Suppressor macrophage treated with lipopolysaccharide for 1 hour (primary cell): ENCODE results near the gene MXD1.
A peak's percentile ranks its signal among the peaks of the same experiment; 100 is the strongest.
"Not testable (repeated sequence)": the region's sequence is repeated elsewhere in the genome, so short reads cannot be mapped to it uniquely, and the experiment has no call there.

Experiments
- DNase-seq, 3 donors: peaks; one replicate each; pipeline ENCODE4 v3.0.0-alpha.2; 2020 to 2022

MXD1 gene

DNA sequence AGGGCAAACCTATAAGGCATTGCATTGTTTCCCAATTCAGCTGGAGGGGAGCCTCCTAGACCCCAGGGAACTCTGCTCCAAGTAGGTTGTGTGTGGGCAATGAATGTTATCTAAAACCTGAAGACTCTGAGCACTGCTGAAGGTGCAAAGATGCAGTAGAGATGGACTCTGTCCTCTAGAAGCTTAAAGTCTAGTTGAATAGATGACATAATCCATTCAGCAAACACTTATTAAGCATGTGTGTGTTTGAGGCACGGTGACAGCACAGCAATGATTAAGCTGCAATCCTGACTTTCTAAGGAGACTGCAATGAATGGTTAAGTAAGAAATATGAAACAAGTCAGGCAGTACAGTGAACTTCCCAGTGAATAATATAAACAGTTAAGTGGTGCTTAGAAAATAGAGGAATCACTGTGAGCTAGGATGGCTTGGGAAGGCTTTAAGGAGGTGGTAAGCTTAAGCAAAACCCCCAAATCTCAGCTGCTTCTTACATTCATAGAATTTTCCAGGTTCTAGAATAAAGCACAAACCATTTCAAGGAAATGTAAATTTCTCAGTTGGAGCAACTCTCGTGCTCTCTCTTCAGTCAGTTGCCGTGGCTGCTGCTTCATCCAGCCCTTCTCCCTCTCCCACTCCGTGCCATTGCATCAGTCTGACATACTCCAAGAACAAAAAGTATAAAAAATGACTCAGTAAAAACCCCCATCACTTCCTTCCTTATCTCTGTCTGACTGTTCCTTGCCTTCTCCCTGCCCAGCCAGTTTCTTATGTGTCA is 19.1 kb downstream of the MXD1 start:
- peak; percentile 92 to 99 (median 96) for DNase-seq

DNA sequence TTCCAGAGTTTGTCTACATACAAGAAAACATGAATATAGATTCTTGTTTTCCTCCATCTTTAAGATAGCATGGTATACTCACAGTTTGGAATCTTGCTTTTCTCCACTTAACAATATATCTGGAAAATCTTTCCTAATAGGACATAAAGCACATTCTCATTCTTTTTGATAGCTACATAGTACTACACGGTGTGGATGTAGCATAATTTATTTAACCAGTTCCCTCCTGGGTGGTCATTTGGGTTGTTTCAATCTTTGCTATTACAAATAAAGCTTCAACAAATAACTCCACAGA is 19.7 kb downstream of the MXD1 start:
- no peak for DNase-seq

DNA sequence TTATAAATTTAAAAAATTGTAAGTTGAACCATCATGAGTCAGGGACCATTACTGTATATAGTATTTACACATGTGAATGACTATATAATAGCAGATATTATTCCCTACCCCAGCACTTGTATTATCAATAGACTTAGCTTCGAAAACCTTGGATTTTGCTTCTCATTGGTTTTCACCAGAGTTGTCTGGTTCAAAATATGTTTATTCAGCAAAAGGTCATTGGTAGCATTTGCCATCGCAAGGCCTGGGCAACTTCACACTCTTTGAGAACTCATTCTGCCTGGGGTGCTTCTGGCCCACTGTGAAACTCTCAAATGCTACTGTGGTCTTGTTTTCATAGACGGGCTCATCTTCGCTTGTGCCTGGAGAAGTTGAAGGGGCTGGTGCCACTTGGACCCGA is 20.1 kb downstream of the MXD1 start:
- no peak for DNase-seq

DNA sequence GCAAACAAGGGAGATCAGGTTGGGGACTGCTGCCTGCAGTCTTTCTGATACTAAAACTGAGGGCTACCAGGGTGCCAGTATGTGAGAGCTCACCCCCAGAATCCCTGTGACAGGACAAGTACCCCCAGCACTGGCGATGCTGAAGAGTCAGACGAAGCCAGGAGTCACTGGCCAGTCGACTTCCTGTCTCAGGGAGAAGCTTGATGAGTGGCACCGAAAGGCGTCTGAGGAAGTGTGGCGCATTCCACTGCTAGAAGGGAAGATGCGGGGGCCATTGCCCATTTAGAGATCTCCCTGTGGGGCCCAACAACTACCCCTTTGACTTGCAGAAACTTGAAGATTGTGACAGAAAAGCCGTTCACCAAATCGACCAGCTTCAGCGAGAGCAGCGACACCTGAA is 22.0 kb downstream of the MXD1 start:
- DNase-seq: peak; percentile 61 to 66 (median 63)

DNA sequence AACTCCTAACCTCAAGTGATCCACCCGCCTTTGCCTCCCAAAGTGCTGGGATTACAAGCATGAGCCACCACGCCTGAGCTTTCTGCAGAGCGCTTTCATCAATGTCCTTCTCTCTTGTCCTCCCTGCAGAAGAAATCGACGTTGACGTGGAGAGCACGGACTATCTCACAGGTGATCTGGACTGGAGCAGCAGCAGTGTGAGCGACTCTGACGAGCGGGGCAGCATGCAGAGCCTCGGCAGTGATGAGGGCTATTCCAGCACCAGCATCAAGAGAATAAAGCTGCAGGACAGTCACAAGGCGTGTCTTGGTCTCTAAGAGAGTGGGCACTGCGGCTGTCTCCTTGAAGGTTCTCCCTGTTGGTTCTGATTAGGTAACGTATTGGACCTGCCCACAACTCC is 23.1 kb downstream of the MXD1 start:
- DNase-seq: no peak

DNA sequence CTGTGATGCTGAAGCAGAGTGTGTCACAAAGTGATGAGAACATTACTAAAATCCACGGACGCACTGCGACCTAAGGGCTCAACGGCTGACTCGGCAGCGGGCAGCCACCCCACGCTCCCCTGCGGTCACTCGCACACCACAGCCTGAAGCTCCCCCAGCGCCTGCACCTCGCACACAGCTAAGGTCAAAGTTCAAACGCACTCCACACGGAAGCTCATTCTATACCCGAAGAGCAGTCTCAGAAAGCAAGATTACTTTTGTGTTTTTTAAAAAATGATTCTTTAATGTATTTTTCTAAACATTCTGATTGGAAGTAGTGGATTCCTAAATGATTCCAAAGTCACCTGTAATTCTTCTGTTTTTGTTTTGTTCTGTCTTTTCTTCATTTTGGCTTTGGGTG is 24.8 kb downstream of the MXD1 start:
- DNase-seq: no peak

DNA sequence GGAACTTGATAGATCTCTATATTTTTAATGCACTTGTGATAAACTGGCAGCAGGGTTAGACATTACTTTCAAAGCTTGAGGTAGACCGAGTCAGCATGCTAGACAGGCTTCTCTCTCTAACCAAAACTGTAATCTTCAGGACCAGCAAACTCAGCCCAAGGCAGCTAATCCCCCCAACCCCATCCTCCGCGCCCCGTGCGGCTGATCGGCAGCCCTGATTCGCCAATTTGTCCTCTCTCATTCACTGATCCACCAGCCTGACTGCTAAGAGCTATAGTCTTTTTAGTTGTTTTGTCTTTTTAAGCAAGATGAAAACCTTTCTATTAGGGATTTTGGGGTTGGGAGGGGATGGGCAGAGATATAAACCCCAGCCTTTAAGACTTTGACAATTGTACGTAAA is 25.8 kb downstream of the MXD1 start:
- no peak for DNase-seq

DNA sequence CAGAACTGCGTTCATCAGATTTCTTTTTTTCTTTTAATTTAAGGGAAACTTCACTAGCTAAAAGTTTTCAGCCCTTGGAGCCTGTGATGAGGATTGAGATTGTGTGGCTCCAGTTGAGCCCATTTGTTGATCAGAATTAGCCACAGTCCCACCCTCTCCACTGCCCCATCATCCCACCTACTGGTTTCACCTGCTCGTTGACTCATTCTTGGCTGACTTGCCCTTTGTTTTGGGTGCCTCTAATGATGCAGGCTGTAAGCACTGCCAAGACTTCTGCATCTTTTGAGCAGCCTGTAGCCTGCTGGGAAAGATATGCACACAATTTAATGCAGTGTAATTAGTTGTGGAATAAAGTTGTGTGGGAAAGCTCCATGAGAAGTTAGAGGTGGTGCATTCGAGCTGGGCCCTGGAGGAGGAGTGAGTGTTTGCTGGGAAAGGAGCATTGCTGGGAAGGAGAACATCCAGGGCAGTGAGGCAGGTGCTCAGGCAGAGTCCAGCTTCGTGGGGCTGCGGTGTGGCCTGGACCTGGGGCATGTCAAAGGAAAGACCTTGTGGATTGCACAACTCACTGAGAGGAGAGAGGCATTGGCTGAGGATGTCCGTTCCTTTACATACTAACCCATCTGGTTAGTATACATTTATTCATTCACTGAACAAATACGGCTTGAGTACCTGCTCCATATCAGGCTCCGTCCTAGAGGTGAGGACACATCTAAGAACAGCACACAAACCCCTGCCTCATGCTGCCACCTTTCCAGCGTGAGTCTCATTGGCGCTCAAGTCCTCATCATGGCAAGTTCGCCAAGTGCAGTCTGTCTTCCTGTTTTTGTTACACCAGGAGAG is 28.3 kb downstream of the MXD1 start:
- DNase-seq: no peak

DNA sequence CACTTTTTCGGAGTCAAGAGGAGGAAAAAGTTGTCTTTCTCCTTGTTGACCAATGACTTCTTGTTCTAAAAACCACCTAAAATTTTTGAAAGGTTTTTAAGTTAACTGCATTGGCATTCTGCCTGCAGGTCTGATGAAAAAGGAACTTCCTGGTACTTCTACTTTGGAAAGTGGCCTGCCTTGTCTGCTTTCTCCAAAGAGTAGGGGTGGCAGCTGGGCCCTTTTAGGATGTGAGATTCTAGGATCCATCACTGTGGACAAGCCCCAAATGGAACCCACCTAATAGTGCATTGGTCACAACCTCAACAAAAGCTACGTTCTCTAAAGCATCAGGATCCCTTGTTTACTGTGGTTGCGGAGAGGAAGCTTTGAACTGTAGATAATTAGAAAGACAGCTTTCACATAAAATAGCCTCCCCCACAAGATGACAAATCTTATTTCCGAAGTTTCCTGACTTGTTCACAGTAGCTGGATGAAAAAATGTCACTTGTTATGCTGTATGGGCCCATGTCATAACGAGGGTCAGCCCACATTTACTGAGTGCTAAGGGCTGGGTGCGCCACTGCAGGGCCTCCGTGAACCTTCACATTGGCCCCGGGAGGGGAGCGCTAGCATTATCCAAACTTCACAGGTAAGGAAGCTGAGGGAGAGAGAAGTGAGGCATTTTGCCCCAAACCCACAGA is 29.1 kb downstream of the MXD1 start:
- DNase-seq: peak; percentile 36 to 61 (median 55)

DNA sequence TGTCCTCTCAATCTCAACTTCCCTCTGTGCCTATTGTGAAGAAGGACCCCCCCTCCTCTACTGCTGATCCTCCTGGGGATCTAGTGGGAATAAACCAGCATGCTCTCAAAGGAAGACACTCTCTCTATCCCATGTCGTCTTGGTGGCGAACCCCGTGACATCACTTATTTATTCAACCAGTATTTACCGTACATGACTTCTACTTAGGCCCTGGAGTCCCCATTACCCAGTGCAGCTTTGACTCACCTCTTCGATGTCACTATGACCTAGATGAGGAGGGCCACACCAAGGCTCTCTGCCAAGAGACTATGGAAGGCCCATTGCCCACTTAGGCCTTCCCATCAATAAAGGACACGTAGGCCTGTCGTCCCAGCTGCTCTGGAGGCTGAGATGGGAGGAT is 29.8 kb downstream of the MXD1 start:
- DNase-seq: peak; percentile 34 to 60 (median 42)

DNA sequence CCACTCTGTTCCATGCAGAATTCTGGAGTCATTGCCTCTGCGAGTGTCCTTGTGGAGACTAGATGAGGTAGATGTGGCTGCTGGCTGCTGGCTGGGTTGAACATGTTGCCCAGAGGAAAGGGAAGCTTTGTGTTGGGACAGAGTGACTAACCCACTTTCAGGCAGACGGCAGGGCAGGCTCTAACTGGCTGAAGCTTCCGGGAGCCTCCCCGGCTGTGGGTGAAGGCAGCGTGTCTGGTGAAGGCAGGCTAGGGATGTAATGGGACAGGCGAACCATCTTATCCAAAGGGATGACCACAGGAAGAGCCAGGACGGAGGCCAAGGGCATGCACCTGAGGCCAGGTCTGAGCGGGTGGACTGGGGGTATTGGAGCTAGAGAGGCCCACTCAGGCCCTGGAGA is 30.5 kb downstream of the MXD1 start:
- peak; percentile 89 to 90 (median 89) for DNase-seq

DNA sequence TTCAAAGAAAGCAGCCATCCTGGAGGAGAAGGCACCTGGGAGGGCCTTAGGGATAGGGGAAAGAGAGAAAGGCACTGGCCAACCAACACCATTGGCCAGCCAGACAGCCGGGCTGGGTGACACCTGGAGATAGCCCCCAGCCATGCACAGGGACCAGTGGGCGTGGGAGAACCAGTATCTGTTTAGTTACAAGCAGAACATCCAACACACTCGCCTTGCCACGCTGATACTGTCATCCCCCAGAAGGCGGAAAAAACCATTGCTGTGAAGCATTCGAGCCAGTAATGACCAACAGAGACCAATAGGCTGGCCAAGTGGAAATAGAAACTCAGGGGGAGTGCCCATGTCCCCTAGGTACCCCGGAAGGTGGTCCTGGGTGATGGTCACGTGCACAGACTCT is 31.0 kb downstream of the MXD1 start:
- DNase-seq: peak; percentile 49 to 75 (median 54)

DNA sequence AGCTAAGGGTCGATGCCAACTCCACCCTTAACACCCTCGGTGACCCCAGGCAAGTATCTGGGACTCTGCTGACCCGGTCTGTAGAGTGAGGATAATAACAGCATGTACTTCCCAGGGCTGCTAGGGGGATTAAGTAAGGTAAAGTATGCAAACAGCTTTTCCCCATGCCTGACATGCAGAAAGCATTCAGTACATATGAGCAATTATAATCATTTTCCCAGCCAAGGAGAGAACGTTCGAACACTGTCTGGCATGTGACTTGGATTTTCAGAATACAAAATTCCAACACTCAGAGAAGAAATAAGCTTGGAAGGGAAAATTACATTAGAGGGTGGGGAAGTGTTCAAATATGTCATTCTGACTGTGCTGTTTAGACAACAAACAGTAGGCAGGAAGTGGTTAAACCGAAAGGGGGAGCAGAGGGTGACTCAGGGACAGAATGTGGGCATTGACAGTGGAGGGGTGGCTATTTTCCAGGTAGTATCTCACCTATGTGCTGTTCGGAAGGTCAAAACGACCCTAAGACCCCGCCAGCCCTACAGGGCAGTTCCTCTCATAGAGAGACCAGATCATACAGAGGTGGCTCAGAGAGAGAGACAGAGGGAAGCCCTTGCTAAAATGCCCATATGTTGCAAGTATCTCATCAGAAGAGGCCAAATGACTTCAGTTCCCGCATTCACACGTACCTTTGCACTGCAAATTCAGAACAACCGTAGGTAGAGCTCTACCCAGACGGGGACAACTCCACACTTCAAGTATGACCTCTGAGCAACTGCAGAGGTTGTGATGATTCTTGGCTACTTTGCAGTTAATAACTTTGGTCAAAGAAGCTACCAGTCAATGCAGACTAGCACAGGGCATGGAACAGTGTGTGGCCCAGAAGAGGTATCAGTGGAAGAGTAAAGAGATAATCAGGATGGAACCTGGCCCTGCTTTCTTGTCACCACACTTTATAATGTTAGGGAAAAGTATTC is 31.7 kb downstream of the MXD1 start:
- peak; percentile 77 to 93 (median 87) for DNase-seq

DNA sequence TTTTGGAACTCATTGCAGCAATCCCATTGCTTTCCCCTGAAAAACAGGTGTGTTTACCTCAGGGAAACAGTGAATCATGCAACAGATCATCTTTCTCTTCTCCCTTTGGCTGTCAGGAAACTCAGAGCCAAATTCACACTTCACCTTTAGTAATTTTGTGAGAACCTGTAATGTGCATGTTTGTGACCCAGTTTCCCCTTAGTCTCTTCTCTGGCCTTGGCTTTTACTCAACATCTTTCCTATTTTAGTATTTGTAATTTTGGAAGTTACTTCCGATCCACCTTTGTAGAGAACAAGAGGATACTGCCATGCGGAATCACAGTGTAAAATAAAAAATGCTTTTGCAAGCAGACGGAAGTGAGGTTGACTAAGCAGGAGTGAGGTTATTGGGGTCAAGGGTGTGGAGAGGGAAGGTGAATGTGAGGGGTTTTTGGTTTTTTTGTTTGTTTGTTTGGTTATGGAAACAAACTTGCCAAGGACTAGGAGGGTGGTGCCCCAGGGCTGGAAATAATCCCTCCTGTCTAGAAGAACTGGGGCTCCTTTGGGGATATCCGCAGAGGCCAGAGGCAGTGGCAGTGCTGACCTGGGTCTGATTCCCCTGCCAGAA is 32.5 kb downstream of the MXD1 start:
- DNase-seq: peak; percentile 62 to 87 (median 81)

DNA sequence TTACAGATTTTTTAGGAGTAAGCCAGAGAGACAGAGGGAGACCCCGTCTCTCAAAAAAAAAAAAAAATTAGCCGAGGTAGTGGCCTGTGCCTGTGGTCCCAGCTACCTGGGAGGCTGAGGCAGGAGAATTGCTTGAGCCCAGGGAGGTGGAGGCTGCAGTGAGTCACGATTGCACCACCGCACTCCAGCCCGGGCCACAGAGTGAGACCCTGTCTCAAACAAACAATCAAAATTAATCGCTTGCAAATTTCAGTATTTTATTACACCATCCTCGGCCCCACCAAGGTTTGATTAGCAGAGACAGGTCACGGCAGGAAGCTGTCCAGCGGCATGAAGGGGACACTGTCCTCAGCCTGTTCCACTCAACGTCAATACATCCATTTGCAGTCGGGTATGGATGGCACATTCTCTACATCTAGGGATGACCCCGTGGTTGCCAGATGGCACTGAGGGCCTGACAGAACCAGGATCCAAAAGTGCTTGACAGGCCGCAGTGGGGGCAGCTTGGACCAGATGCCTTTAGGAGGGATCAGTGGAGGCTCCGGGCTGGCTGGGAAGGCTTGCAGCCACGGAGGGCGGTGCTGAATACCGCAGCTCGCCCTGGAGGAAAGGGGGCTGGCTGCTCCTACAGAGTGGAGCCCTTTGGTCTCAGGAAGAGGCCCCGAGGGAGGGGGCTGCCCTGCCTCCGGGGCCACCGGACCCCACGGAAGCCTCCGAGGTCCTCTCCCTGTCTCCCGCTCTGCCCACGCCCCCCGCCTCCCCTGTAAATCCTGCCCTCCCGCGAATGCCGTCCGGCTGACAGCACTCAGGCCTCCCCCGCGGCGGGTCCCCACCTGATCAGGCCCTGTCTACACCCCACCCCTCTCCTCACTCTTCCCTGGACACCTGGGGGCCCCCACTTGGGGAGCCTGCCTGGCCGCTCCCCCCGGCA is 33.4 kb downstream of the MXD1 start:
- no peak for DNase-seq

DNA sequence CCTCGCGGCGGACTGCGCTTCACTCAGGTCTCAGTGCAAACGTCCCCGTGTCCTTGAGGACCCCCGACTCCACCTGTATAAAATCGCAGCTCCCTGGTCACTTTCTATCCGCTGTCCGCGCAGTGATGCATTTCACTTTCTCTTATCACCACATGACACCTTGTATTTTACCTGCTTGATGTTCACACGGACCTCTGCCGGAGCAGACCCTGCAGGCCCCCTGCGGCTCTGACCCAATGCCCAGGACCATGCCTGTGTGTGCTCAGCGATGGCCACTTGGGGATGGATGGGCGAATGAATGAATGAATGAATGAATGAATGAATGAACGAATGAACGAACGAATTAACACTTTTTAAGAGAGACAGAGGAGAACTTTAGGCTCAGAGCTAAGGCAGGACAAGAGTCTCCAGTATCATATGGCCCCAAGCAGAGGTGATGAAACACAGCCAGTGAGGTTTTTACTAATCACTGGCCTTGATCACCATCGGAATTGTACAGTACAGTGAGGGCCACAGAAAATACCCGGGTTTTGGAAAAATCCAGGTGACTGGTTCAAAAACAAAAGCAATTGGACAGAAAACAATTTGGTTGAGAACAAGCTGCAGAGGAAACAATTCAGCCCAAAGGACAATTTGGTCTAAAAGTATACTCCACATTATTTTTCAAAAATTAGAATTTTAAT is 34.2 kb downstream of the MXD1 start:
- no peak for DNase-seq

DNA sequence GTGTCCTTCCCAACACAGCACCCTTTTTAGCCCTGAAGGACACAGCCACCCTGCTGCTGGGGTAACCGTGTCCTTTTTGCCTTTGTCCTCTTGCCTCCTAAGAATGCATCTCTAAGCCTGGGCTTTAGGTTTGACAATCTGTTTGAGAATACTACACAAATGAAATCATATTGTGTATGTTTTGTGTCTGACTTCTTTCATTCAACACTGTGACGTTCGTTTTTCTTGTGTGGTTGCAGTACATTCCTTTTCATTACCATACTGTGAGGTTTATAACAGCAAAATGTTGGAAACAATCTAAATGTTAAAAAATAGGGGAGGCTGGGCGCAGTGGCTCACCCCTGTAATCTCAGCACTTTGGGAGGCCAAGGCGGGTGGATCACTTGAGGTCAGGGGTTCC is 35.3 kb downstream of the MXD1 start:
- DNase-seq: no peak

DNA sequence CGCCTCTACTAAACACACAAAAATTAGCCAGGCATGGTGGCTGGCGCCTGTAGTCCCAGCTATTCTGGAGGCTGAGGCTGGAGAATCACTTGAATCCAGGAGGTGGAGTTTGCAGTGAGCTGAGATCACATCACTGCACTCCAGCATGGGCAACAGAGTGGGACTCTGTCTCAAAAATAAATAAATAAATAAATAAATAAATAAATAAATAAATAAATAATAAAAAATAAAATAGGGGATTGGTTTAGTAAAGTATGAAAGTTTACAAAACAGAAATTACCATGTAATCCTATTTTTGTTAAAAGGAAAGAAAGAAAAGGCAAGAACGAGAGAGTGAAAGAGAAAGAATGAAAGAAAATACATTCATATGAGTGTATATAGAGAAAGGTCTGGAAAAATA is 35.8 kb downstream of the MXD1 start:
- DNase-seq: not testable (repeated sequence)

DNA sequence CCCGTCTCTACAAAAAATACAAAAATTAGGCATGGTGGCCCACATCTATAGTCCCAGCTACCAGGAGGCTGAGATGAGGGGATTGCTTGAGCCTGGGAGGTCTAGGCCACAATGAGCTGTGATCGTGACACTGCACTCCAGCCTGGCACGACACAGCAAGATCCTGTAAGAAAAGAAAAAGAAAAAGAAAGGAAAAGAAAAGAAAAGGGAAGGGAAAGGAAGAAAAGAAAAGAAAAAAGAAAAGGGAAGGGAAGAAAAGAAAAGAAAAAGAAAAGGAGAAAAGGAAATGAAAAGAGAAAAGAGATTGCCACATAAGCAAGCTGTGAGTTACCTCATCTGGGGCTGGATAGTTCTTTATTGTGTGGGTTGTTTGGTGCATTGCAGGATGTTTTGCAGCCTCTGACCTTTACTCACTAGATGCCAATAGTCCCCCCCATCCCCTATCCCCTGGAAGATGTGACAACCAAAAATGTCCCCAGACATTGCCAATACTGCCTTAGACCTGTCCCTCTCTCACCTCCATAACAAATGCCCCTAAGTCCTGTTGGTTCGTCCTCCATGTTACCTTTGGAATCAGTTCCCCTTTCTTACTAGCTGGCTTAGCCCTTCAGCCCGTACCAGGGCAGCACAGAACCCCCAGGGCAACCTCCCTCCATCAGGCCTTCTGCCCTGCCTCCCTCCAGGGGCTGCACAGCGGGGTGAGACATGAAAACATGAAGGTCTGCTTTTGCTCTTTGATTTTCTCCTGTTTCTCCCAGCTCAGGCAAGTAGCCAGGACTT is 37.6 kb downstream of the MXD1 start:
- peak; percentile 47 to 64 (median 55) for DNase-seq

DNA sequence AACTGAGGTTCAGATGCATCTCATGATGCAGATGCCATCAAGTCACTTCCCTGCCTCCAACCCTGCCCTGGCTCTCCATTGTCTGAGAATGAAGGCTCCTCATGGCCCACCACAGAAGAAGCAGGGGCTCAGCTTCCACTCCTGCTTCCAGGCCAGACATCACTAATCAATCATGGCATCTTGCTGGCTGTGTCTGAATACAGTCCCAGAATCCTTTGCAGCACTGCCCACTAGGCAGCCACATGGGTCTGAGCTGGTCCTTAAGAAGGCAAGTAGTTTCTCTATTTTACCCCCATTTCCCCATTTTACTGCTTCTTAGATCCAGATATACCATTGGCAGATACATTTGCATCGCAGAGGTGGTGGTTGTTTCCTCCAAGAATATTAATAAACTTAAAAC is 39.2 kb downstream of the MXD1 start:
- no peak for DNase-seq
